K562 (cell line): ENCODE measurements around the gene VIT. TPM values are rescaled to one million over a fixed set of nuclear protein-coding genes. Genes with fewer than 3 reads are reported as not detected.

ENCODE experiments used
- ATAC-seq: fragments of 200-7000 bp; cut with Tn5 transposase; 3 replicates; pipeline ENCODE4 v1.9.1; 2020; ENCODE audit warnings: moderate library complexity
- BruUV-seq: library from RNA; stranded (reverse); fragments of 400-500 nt; replicated peaks from 2 replicates; lab custom pipeline; 2021; lab: Mats Ljungman, UMichigan
- CTCF ChIA-PET: fragments of 300-600 bp; formaldehyde crosslinking; extraction: SDS; loops from one replicate; lab custom pipeline; 2021; ENCODE audit warnings: low intra/inter-chr PET ratio; lab: Yijun Ruan, JAX
- POLR2A ChIA-PET: fragments of 300-600, 350-650 bp; sonication (Branson Sonifier 250); formaldehyde crosslinking; extraction: SDS; loops from one replicate; lab custom pipeline; 2021; ENCODE audit warnings: antibody characterized with exemption, inconsistent platforms; lab: Yijun Ruan, JAX
- DNase-seq, 4 experiments: peaks; one replicate each; pipeline versions ENCODE4 v3.0.0 to v3.0.0-alpha.2; 2011 to 2018; ENCODE audit warnings: low spot score in 3 of 4, mixed read lengths in 3 of 4; ENCODE audit errors: extremely low read depth in 1 of 4
- FAIRE-seq: peaks from 2 replicates; lab custom pipeline; 2011; peaks lifted over from hg19 to GRCh38; lab: Jason Lieb, UNC
- H2AFZ ChIP-seq: 2 replicates; pipeline ENCODE4 v1.6.0; 2011; ENCODE audit warnings: low read depth, low read length, control low read depth, inconsistent platforms
- H3K27ac ChIP-seq: fragments of 200-600 bp; 3 replicates; pipeline ENCODE4 v1.8.0; 2011; ENCODE audit warnings: low read depth, mild to moderate bottlenecking, control low read depth, inconsistent platforms, low read length, moderate library complexity, mixed read lengths; ENCODE audit errors: extremely low read depth
- H3K27me3 ChIP-seq, 2 experiments: fragments of 300-600 bp in 1 of 2; 2 replicates in 1 of 2; 3 replicates in 1 of 2; pipeline versions ENCODE4 v1.6.0 to v1.8.0; 2011; ENCODE audit warnings: inconsistent platforms in 2 of 2, low read length in 2 of 2, mild to moderate bottlenecking in 1 of 2, mixed read lengths in 1 of 2, moderate library complexity in 1 of 2; ENCODE audit not compliant: control insufficient read depth in 2 of 2, insufficient read depth in 2 of 2
- H3K36me3 ChIP-seq: fragments of 300-600 bp; 3 replicates; pipeline ENCODE4 v1.8.0; 2011; ENCODE audit warnings: mild to moderate bottlenecking, low read length, inconsistent platforms; ENCODE audit not compliant: control insufficient read depth, insufficient read depth
- H3K4me1 ChIP-seq, 2 experiments: fragments of 200-600 bp in 1 of 2; replicated peaks in 1 of 2; 2 replicates in 1 of 2; 3 replicates in 1 of 2; pipeline versions ENCODE4 v1.5.1 to v1.8.0; 2011; ENCODE audit warnings: inconsistent platforms in 2 of 2, low read length in 2 of 2, mild to moderate bottlenecking in 1 of 2, mixed read lengths in 1 of 2, moderate library complexity in 1 of 2; ENCODE audit not compliant: control insufficient read depth in 2 of 2, insufficient read depth in 2 of 2
- H3K4me2 ChIP-seq: 2 replicates; pipeline ENCODE4 v1.6.1; 2011; ENCODE audit warnings: low read length, control low read depth, inconsistent platforms, mixed read lengths; ENCODE audit not compliant: insufficient read depth
- H3K4me3 ChIP-seq: fragments of 200-600 bp; sonication (generic), shearing (Covaris generic); 2 replicates; pipeline ENCODE4 v1.5.1; 2016; ENCODE audit warnings: control low read depth, inconsistent platforms
- H3K79me2 ChIP-seq: fragments of 200-600 bp; 3 replicates; pipeline ENCODE4 v1.8.0; 2011; ENCODE audit warnings: low read length, inconsistent platforms; ENCODE audit not compliant: control insufficient read depth, insufficient read depth
- H3K9ac ChIP-seq, 2 experiments: 2 replicates each; pipeline versions ENCODE4 v1.6.0 to v1.6.1; 2011; ENCODE audit warnings: low read depth in 2 of 2, low read length in 2 of 2, control low read depth in 1 of 2, inconsistent platforms in 1 of 2, mild to moderate bottlenecking in 1 of 2, mixed read lengths in 1 of 2; ENCODE audit not compliant: insufficient read depth in 1 of 2
- H3K9me1 ChIP-seq: one replicate; pipeline ENCODE4 v1.6.0; 2011; ENCODE audit warnings: inconsistent platforms, mild to moderate bottlenecking, low read length, moderate library complexity; ENCODE audit not compliant: control insufficient read depth, insufficient read depth
- H3K9me3 ChIP-seq: replicated peaks from 2 replicates; pipeline ENCODE4 v1.5.1; 2011; ENCODE audit warnings: low read depth, low read length, inconsistent platforms; ENCODE audit not compliant: control insufficient read depth, insufficient read depth
- H4K20me1 ChIP-seq: replicated peaks from 2 replicates; pipeline ENCODE4 v1.6.1; 2011; ENCODE audit warnings: low read length, inconsistent platforms, mixed read lengths; ENCODE audit not compliant: control insufficient read depth, insufficient read depth
- HNRNPK ChIP-seq: fragments of 200-400 bp; formaldehyde crosslinking; IDR thresholded peaks from one replicate; pipeline ENCODE4 v1.6.1; 2018; ENCODE audit warnings: mild to moderate bottlenecking, low read depth, low read length; ENCODE audit not compliant: poor library complexity, severe bottlenecking
- MAX ChIP-seq: sonication (generic); formaldehyde crosslinking; IDR thresholded peaks from 2 replicates; pipeline ENCODE4 v1.9.0; 2022; ENCODE audit warnings: mild to moderate bottlenecking, missing genetic modification reagents
- STAG1 ChIP-seq: sonication (generic); formaldehyde crosslinking; IDR thresholded peaks from 2 replicates; pipeline ENCODE4 v1.5.0; 2020; ENCODE audit warnings: missing genetic modification reagents, borderline replicate concordance
- TCF7L2 ChIP-seq: fragments of 150-350 bp; IDR thresholded peaks from 2 replicates; pipeline ENCODE4 v1.6.1; 2016; ENCODE audit warnings: low read depth, mild to moderate bottlenecking, low read length, moderate library complexity
- ZBTB49 ChIP-seq: sonication (generic); formaldehyde crosslinking; IDR thresholded peaks from 2 replicates; pipeline ENCODE4 v1.8.0; 2022; ENCODE audit warnings: missing genetic modification reagents, mild to moderate bottlenecking, borderline replicate concordance
- ZNF12 ChIP-seq: sonication (generic); formaldehyde crosslinking; IDR thresholded peaks from 2 replicates; pipeline ENCODE4 v1.4.0; 2020; ENCODE audit warnings: mild to moderate bottlenecking, missing genetic modification reagents
- ZNF354B ChIP-seq: fragments of 250-450 bp; sonication (Bioruptor Pico); IDR thresholded peaks from 2 replicates; pipeline ENCODE4 v1.4.0; 2020
- ZNF445 ChIP-seq: fragments of 250-450 bp; sonication (Bioruptor Pico); IDR thresholded peaks from 2 replicates; pipeline ENCODE4 v1.4.0; 2020; ENCODE audit warnings: low read depth, mild to moderate bottlenecking, moderate library complexity
- ZNF592 ChIP-seq: fragments of 450-650 bp; IDR thresholded peaks from 2 replicates; pipeline ENCODE4 v1.6.1; 2017; ENCODE audit warnings: antibody characterized with exemption, mild to moderate bottlenecking
- WGBS: fragments of 100-300 bp; shearing (Covaris generic); methylation state at CpG from one replicate; pipeline ENCODE4 v1.1.6; 2016; ENCODE audit warnings: low coverage, mixed read lengths; ENCODE audit not compliant: insufficient coverage; ENCODE audit errors: missing lambda C conversion rate; 5-methylcytosine and 5-hydroxymethylcytosine counted together
- in situ Hi-C: fragments of 300-500 bp; cut with MboI; formaldehyde crosslinking; loops from 4 replicates; pipeline ENCODE4 v1.15.0; 2018; ENCODE audit warnings: inconsistent platforms, mixed read lengths
- intact Hi-C: fragments of 100-400 bp; cut with micrococcal nuclease; formaldehyde crosslinking; loops from 2 replicates; pipeline ENCODE4 v1.14.2; 2022
- polyA plus RNA-seq, 8 experiments: library from polyadenylated mRNA; depleted of rRNA in 4 of 8; stranded (reverse) in 5 of 8; unstranded in 3 of 8; fragments of >200 nt; fragmentation: Nextera tagmentation in 2 of 8; fragmentation: Illumina TruSeq in 1 of 8; extraction: Ambion mirVana in 2 of 8; extraction: Trizol in 1 of 8; gene quantifications; 2 replicates each; pipeline versions ENCODE4 v1.2.1 to v1.2.3, GENCODE V29; 2011 to 2014; ENCODE audit warnings: inconsistent platforms in 1 of 8, missing spikeins in 1 of 8
- total RNA-seq, 7 experiments: library from RNA; depleted of rRNA in 6 of 7; stranded (reverse); fragments of >200 nt in 6 of 7; fragmentation: Illumina TruSeq in 2 of 7; extraction: Trizol in 2 of 7; gene quantifications; 2 replicates each; pipeline versions ENCODE4 v1.2.1 to v1.2.3, GENCODE V29; 2011 to 2021; ENCODE audit warnings: low replicate concordance in 1 of 7

The VIT gene
- total and polyA plus RNA-seq, 9 of the 15 experiments (the other 6 are each of a cell fraction or from before 2014, with no cell fraction given), result not detected

- Histone ChIP-seq H3K9ac (no peak overlapping the region), H3K4me2 (no peak overlapping the region), H3K9me3 (no peaks in the 10 kb centered on the region), H3K79me2 (no peaks in the 10 kb centered on the region), H3K36me3 (no peaks in the 10 kb centered on the region), H3K9me1 (no peaks in the 10 kb centered on the region), H3K4me3 (no peak overlapping the region), H3K4me1 (no peaks in the 10 kb centered on the region), H2AFZ (no peak overlapping the region), H4K20me1 (no peaks in the 10 kb centered on the region), H3K27ac (no peak overlapping the region), H3K27me3 (no peaks in the 10 kb centered on the region)
- CTCF ChIA-PET, result no interaction called here
- no TSS peak for BruUV-seq
- intact Hi-C loops, result no loop called here
- ATAC-seq, result no peak
- DNase-seq, result no peak
- TF ChIP-seq HNRNPK (peak; percentile 63), MAX (no peak)
- WGBS, result 0% methylated on average over 2 of the region's 2 CpGs
- no peak for FAIRE-seq
- POLR2A ChIA-PET, result interaction anchor here (0.7 kb wide), 1 partner anchor 25 kb away, joined by 4 read pairs; no protein-coding TSS in a partner anchor
- in situ Hi-C loops, result loop anchor here (5.0 kb wide), 1 partner anchor 307 kb away; no protein-coding TSS in a partner anchor
Measured at GRCh38 chr2:36659218-36659617, 37.3 kb upstream of the VIT start.

GRCh38 chr2:36659872-36660312 is 36.6 kb upstream of the VIT start:
- FAIRE-seq (no peak), DNase-seq (no peak), ATAC-seq (no peak)
- H3K4me1 ChIP-seq, result no peaks in the 10 kb centered on the region
- no peaks in the 10 kb centered on the region; a peak in 1 of 5 replicates for H3K27me3 ChIP-seq
- H3K27ac ChIP-seq, result no peak overlapping the region
- no peaks in the 10 kb centered on the region for H3K36me3 ChIP-seq
- no peaks in the 10 kb centered on the region for H3K79me2 ChIP-seq
- no peaks in the 10 kb centered on the region for H4K20me1 ChIP-seq
- BruUV-seq, result no TSS peak
- no peak overlapping the region for H3K4me3 ChIP-seq
- in situ Hi-C loops (loop anchor here (5.0 kb wide), 1 partner anchor 308 kb away; no protein-coding TSS in a partner anchor), intact Hi-C loops (loop anchor here (5.0 kb wide), 2 partner anchors 153 to 243 kb away; no protein-coding TSS in a partner anchor)
- CTCF ChIA-PET, result no interaction called here
- no peaks in the 10 kb centered on the region for H3K9me3 ChIP-seq
- POLR2A ChIA-PET, result interaction anchor here (0.7 kb wide), 1 partner anchor 205 kb away, joined by 3 read pairs; no protein-coding TSS in a partner anchor
- H3K4me2 ChIP-seq, result no peak overlapping the region
- H3K9me1 ChIP-seq, result no peaks in the 10 kb centered on the region
- H3K9ac ChIP-seq, result no peak overlapping the region
- H2AFZ ChIP-seq, result no peak overlapping the region
- no peak for TF ChIP-seq ZNF592
- no peak for TF ChIP-seq STAG1
- no peak for TF ChIP-seq ZBTB49
- no peak for TF ChIP-seq ZNF354B
- no peak for TF ChIP-seq TCF7L2
- TF ChIP-seq ZNF445 (CRISPR knock-in tag), result no peak
- TF ChIP-seq ZNF12 (CRISPR knock-in tag), result no peak
